H1 (cell line): ENCODE data around the gene MKLN1. TPM values are rescaled to one million over a fixed set of nuclear protein-coding genes. Genes with fewer than 3 reads are reported as not detected.
A peak's percentile ranks its signal among the peaks of the same experiment; 100 is the strongest.

ENCODE experiments used
- CTCF ChIA-PET: fragments of 300-600 bp; sonication (Branson Sonifier 250); formaldehyde crosslinking; loops from one replicate; lab custom pipeline; 2021; ENCODE audit not compliant: partially characterized antibody; lab: Charles Lee
- POLR2A ChIA-PET: fragments of 300-600 bp; sonication (Branson Sonifier 250); formaldehyde crosslinking; loops from one replicate; lab custom pipeline; 2021; ENCODE audit warnings: inconsistent platforms; ENCODE audit not compliant: partially characterized antibody; lab: Charles Lee
- DNase-seq, 2 experiments: peaks; one replicate each; pipeline versions ENCODE4 v3.0.0 to v3.0.0-alpha.2; 2010 to 2022; ENCODE audit warnings: low spot score in 2 of 2, low read depth in 1 of 2, mixed read lengths in 1 of 2
- FAIRE-seq: peaks from 2 replicates; lab custom pipeline; 2011; peaks lifted over from hg19 to GRCh38; lab: Jason Lieb, UNC
- H2AFZ ChIP-seq: 2 replicates; pipeline ENCODE4 v1.8.1; 2012; ENCODE audit warnings: low read length, inconsistent platforms
- H2AK5ac ChIP-seq: 2 replicates; pipeline ENCODE4 v1.6.1; 2013; ENCODE audit warnings: low read depth, low read length
- H2BK120ac ChIP-seq: replicated peaks from 2 replicates; pipeline ENCODE3; 2013; ENCODE audit warnings: low read depth, low read length, inconsistent platforms
- H2BK12ac ChIP-seq: 2 replicates; pipeline ENCODE4 v1.6.1; 2013; ENCODE audit warnings: low read depth, low read length
- H2BK15ac ChIP-seq: 2 replicates; pipeline ENCODE4 v1.6.1; 2013; ENCODE audit warnings: low read length
- H2BK20ac ChIP-seq: 2 replicates; pipeline ENCODE4 v1.6.1; 2013; ENCODE audit warnings: low read length
- H2BK5ac ChIP-seq: 2 replicates; pipeline ENCODE4 v1.6.1; 2013; ENCODE audit warnings: low read depth, low read length
- H3K14ac ChIP-seq: 2 replicates; pipeline ENCODE4 v1.6.1; 2013; ENCODE audit warnings: inconsistent platforms; ENCODE audit not compliant: insufficient read length
- H3K18ac ChIP-seq: 2 replicates; pipeline ENCODE4 v1.6.1; 2013; ENCODE audit warnings: low read length; ENCODE audit errors: extremely low read depth
- H3K23ac ChIP-seq: 2 replicates; pipeline ENCODE4 v1.6.1; 2013; ENCODE audit warnings: inconsistent platforms; ENCODE audit not compliant: insufficient read length
- H3K23me2 ChIP-seq: 2 replicates; pipeline ENCODE4 v1.6.1; 2013; ENCODE audit warnings: low read depth, low read length
- H3K27ac ChIP-seq: 2 replicates; pipeline ENCODE4 v1.6.1; 2011; ENCODE audit warnings: low read depth, low read length, inconsistent platforms
- H3K27me3 ChIP-seq, 4 experiments: replicated peaks in 1 of 4; 1 replicate in 1 of 4; 2 replicates in 3 of 4; pipeline versions ENCODE4 v1.6.1 to v1.8.1; 2011 to 2013; ENCODE audit warnings: low read length in 3 of 4, mild to moderate bottlenecking in 3 of 4, inconsistent platforms in 2 of 4, mixed read lengths in 2 of 4, moderate library complexity in 1 of 4; ENCODE audit not compliant: control insufficient read depth in 3 of 4, insufficient read depth in 3 of 4; ENCODE audit errors: extremely low read depth in 1 of 4
- H3K36me3 ChIP-seq, 4 experiments: 2 replicates each; pipeline versions ENCODE4 v1.6.1 to v1.8.1; 2011 to 2013; ENCODE audit warnings: mild to moderate bottlenecking in 4 of 4, low read length in 3 of 4, moderate library complexity in 2 of 4, control low read depth in 1 of 4, inconsistent platforms in 1 of 4; ENCODE audit not compliant: insufficient read depth in 4 of 4, control insufficient read depth in 2 of 4
- H3K4ac ChIP-seq: replicated peaks from 2 replicates; pipeline ENCODE3; 2013; ENCODE audit warnings: low read length, low read depth, mixed read lengths, inconsistent platforms; ENCODE audit not compliant: insufficient read length
- H3K4me1 ChIP-seq, 4 experiments: replicated peaks in 1 of 4; 1 replicate in 1 of 4; 2 replicates in 3 of 4; pipeline versions ENCODE4 v1.6.1 to v1.8.1; 2011 to 2013; ENCODE audit warnings: low read length in 3 of 4, inconsistent platforms in 2 of 4, mixed read lengths in 1 of 4; ENCODE audit not compliant: insufficient read depth in 4 of 4, control insufficient read depth in 3 of 4
- H3K4me2 ChIP-seq, 2 experiments: 2 replicates each; pipeline versions ENCODE4 v1.6.1 to v1.8.1; 2011 to 2013; ENCODE audit warnings: low read depth in 2 of 2, low read length in 2 of 2, control low read depth in 1 of 2, inconsistent platforms in 1 of 2, mild to moderate bottlenecking in 1 of 2; ENCODE audit not compliant: insufficient read depth in 1 of 2
- H3K4me3 ChIP-seq, 4 experiments: fragments of 200-600, 300-600 bp in 1 of 4; sonication (generic), shearing (Covaris generic), sonication (Bioruptor Twin) in 1 of 4; 2 replicates each; pipeline versions ENCODE4 v1.5.1 to v1.8.1; 2011 to 2016; ENCODE audit warnings: low read length in 4 of 4, low read depth in 3 of 4, control low read depth in 2 of 4, inconsistent platforms in 2 of 4, mild to moderate bottlenecking in 2 of 4, mixed read lengths in 1 of 4, moderate library complexity in 1 of 4; ENCODE audit not compliant: insufficient read depth in 2 of 4; ENCODE audit errors: extremely low read depth in 1 of 4
- H3K56ac ChIP-seq: replicated peaks from 2 replicates; pipeline ENCODE3; 2013; ENCODE audit warnings: low read depth, mild to moderate bottlenecking, mixed read lengths, low read length, inconsistent platforms; ENCODE audit not compliant: insufficient read length
- H3K79me1 ChIP-seq: 2 replicates; pipeline ENCODE4 v1.6.1; 2013; ENCODE audit warnings: low read depth, low read length, control low read depth
- H3K79me2 ChIP-seq, 2 experiments: 2 replicates each; pipeline versions ENCODE4 v1.6.1 to v1.8.1; 2012 to 2013; ENCODE audit warnings: low read length in 2 of 2, mild to moderate bottlenecking in 2 of 2, inconsistent platforms in 1 of 2; ENCODE audit not compliant: insufficient read depth in 2 of 2, control insufficient read depth in 1 of 2
- H3K9ac ChIP-seq, 4 experiments: replicated peaks in 1 of 4; 1 replicate in 1 of 4; 2 replicates in 3 of 4; pipeline versions ENCODE4 v1.6.1 to v1.8.1; 2011 to 2013; ENCODE audit warnings: low read depth in 3 of 4, low read length in 3 of 4, control low read depth in 2 of 4, mild to moderate bottlenecking in 2 of 4, moderate library complexity in 2 of 4, inconsistent platforms in 1 of 4; ENCODE audit errors: extremely low read depth in 1 of 4
- H3K9me3 ChIP-seq, 2 experiments: 2 replicates each; pipeline versions ENCODE4 v1.6.1 to v1.8.1; 2012 to 2013; ENCODE audit warnings: mild to moderate bottlenecking in 2 of 2, moderate library complexity in 2 of 2, control low read depth in 1 of 2, inconsistent platforms in 1 of 2, low read depth in 1 of 2, low read length in 1 of 2, mixed read lengths in 1 of 2; ENCODE audit not compliant: insufficient read depth in 2 of 2
- H4K20me1 ChIP-seq, 2 experiments: replicated peaks in 1 of 2; 2 replicates each; pipeline versions ENCODE3 to v1.8.1; 2011 to 2013; ENCODE audit warnings: inconsistent platforms in 2 of 2, low read length in 2 of 2, mild to moderate bottlenecking in 1 of 2; ENCODE audit not compliant: insufficient read depth in 2 of 2, control insufficient read depth in 1 of 2
- H4K5ac ChIP-seq: 2 replicates; pipeline ENCODE4 v1.6.1; 2013; ENCODE audit warnings: low read length, low read depth, mixed read lengths, inconsistent platforms; ENCODE audit not compliant: insufficient read length
- H4K8ac ChIP-seq: 2 replicates; pipeline ENCODE4 v1.8.0; 2013; ENCODE audit warnings: mild to moderate bottlenecking, moderate library complexity, low read length, inconsistent platforms; ENCODE audit not compliant: insufficient read depth; ENCODE audit errors: extremely low read depth
- H4K91ac ChIP-seq: replicated peaks from 2 replicates; pipeline ENCODE3; 2013; ENCODE audit warnings: low read length, mixed read lengths, inconsistent platforms; ENCODE audit not compliant: insufficient read length
- JUND ChIP-seq: IDR thresholded peaks from 2 replicates; pipeline ENCODE4 v1.6.1; 2011; ENCODE audit warnings: mild to moderate bottlenecking, improper control_type of control experiment, low read length
- POLR2A ChIP-seq, 2 experiments: IDR thresholded peaks; 1 replicate in 1 of 2; 2 replicates in 1 of 2; pipeline ENCODE4 v1.6.1; 2011; ENCODE audit warnings: low read depth in 2 of 2, low read length in 2 of 2, mild to moderate bottlenecking in 2 of 2; ENCODE audit errors: control extremely low read depth in 1 of 2
- POLR2AphosphoS5 ChIP-seq: IDR thresholded peaks from 2 replicates; pipeline ENCODE4 v1.6.1; 2011; ENCODE audit warnings: low read depth, low read length
- WGBS, 2 experiments: shearing (Covaris generic) in 1 of 2; methylation state at CpG; one replicate each; pipeline versions ENCODE4 v1.1.6 to v1.1.7; 2013 to 2015; ENCODE audit warnings: low lambda C conversion rate in 2 of 2, mixed read lengths in 2 of 2, inconsistent platforms in 1 of 2, low coverage in 1 of 2, missing lambda C conversion rate in 1 of 2; ENCODE audit not compliant: insufficient replicate concordance in 2 of 2, insufficient coverage in 1 of 2, insufficient read length in 1 of 2; ENCODE audit errors: extremely low coverage in 1 of 2, missing lambda C conversion rate in 1 of 2; 5-methylcytosine and 5-hydroxymethylcytosine counted together
- polyA plus RNA-seq, 7 experiments: library from polyadenylated mRNA; depleted of rRNA in 3 of 7; stranded (reverse) in 5 of 7; unstranded in 2 of 7; fragments of >200 nt in 5 of 7; fragments of 200-250 nt in 2 of 7; gene quantifications; 1 replicate in 5 of 7; 2 replicates in 1 of 7; 4 replicates in 1 of 7; pipeline versions ENCODE4 v1.2.1 to v1.2.3, GENCODE V29; 2011 to 2013; ENCODE audit warnings: missing spikeins in 2 of 7, mixed read lengths in 2 of 7
- total RNA-seq: library from RNA; stranded (reverse); fragmentation: NEBNext Ultra II Directional; extraction: Animal tissue kit (Norgen Biotek cat#: 25700); gene quantifications from 2 replicates; pipeline ENCODE4 v1.2.1, GENCODE V29; 2021

The MKLN1 gene
- total and polyA plus RNA-seq, 2 of the 8 experiments (the other 6 are each of a cell fraction or from before 2014, with no cell fraction given) = 22.3 to 50.9 TPM

DNA sequence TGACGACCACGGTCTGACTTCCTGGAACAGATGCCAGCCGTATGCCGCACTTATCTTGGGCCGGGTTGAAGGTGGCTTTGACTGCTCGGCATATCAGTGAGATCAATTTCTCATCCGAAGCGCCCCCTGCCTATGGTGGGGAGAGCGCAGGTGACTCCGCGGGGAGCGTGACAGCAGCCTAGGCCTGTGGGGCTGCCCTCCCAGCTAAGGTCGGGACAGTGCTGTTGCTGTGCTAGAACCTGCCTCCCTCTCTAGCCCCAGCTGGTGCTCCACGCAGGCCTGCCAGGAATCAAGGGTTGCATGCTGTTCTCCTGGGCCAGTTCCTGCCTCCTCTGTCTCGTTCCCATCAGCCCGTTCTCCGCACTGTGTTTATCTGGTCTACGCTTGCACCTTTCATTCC lies 178.9 kb downstream of the MKLN1 start:
- Histone ChIP-seq H3K23ac (no peak overlapping the region), H2AK5ac (no peak overlapping the region), H3K79me2 (peaks cover 0 to 47% of the 10 kb centered on the region in 2 experiments; a peak in 2 of 4 replicates), H3K4ac (no peak overlapping the region), H2AFZ (no peak overlapping the region), H2BK15ac (no peak overlapping the region), H4K91ac (no peak overlapping the region), H4K8ac (0 out of 2 replicates have a peak overlapping the region, but pooled peaks have one; percentile 45), H2BK20ac (no peak overlapping the region), H3K14ac (no peak overlapping the region), H3K27ac (no peak overlapping the region), H3K4me3 (no peak overlapping the region), H2BK5ac (0 out of 2 replicates have a peak overlapping the region, but pooled peaks have one; percentile 5), H3K56ac (no peak overlapping the region), H4K20me1 (peaks cover 37 to 44% of the 10 kb centered on the region in 2 experiments), H3K27me3 (no peaks in the 10 kb centered on the region), H4K5ac (no peak overlapping the region), H3K36me3 (peaks cover 80 to 97% (median 93%) of the 10 kb centered on the region in 4 experiments), H2BK12ac (no peak overlapping the region), H3K18ac (no peak overlapping the region), H3K4me2 (no peak overlapping the region), H3K9me3 (no peaks in the 10 kb centered on the region), H3K23me2 (no peaks in the 10 kb centered on the region), H3K4me1 (peaks cover 0 to 7% (median 3%) of the 10 kb centered on the region in 4 experiments; a peak in 4 of 7 replicates), H2BK120ac (no peak overlapping the region), H3K9ac (no peak overlapping the region), H3K79me1 (peaks cover 8% of the 10 kb centered on the region)
- ChIA-PET CTCF (interaction anchor here (0.7 to 7.6 kb wide), 21 partner anchors 9 to 611 kb away, joined by 3 to 73 read pairs (median 4); no protein-coding TSS in a partner anchor), POLR2A (interaction anchor here (1.4 kb wide), 1 partner anchor 9 kb away, joined by 7 read pairs; no protein-coding TSS in a partner anchor)
- DNase-seq (peak in 1 of 2 experiments; percentile 54), FAIRE-seq (no peak)
- WGBS, 2 experiments = 96% methylated on average over 18 of the region's 18 CpGs; no CpG with 5 or more reads in 1 of the 2 experiments
- peak; percentile 7 to 46; a peak in 1 of 3 replicates for TF ChIP-seq POLR2A (IDR thresholded peaks at IDR 0.05; ENCODE audit: control extremely low read depth in 1 of 2, low read depth in 2 of 2, low read length in 2 of 2)
- TF ChIP-seq JUND = no peak
- TF ChIP-seq POLR2AphosphoS5 = peak; percentile 70; the same call in 1 of the 2 replicates
